ENCODE data around the gene ZFAND2A.
"Not testable (repeated sequence)": the region's sequence is repeated elsewhere in the genome, so short reads cannot be mapped to it uniquely, and the experiment has no call there.

The ZFAND2A gene

DNA sequence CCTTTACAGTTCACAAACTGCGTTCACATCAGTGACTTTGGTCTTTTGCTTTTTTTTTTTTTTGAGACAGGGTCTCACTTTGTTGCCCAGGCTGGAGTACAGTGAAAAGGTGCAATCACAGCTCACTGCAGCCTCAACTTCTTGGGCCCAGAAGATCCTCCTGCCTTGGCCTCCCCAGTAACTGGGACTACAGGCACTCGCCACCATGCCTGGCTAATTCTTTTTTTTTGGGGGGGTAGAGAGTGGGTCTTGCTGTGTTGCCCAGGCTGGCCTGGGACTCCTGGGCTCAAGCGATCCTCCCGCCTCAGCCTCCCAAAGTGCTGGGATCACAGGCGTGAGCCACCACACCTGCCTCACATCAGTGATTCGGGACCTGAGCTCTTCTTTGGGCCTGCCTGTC, 37.0 kb upstream of the ZFAND2A start:
- Histone ChIP-seq H3K36me3 (no peaks in the 10 kb centered on the region), H3K27me3 (no peaks in the 10 kb centered on the region), H3K9ac (no peak overlapping the region), H3K4me1 (peaks cover 8 to 37% (median 25%) of the 10 kb centered on the region in 10 experiments), H4K20me1 (no peaks in the 10 kb centered on the region; a peak in 1 of 22 replicates), H3K27ac (no peak overlapping the region), H3K9me3 (replicated peaks in 1 of 11) (peaks cover 0 to under 1% (median 0%) of the 10 kb centered on the region in 11 experiments; a peak in 2 of 22 replicates), H3K4me2 (no peak overlapping the region), H3K4me3 (no peak overlapping the region)
- no peak for TF ChIP-seq Cebpa-rat (IDR thresholded peaks at IDR 0.05)

DNA sequence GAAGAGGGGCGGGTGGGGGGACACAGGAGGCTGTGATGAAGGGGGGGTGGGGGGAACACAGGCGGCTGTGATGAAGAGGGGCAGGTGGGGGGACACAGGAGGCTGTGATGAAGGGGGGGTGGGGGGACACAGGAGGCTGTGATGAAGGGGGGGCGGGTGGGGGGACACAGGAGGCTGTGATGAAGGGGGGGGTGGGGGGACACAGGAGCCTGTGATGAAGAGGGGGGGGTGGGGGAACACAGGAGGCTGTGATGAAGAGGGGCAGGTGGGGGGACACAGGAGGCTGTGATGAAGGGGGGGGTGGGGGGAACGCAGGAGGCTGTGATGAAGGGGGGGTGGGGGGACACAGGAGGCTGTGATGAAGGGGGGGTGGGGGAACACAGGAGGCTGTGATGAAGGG, 36.4 kb upstream of the ZFAND2A start:
- not testable (repeated sequence) for H3K27me3 ChIP-seq; H3K9me3 ChIP-seq (replicated peaks in 1 of 11); H4K20me1 ChIP-seq; H3K27ac ChIP-seq; H3K4me2 ChIP-seq; H3K36me3 ChIP-seq; H3K9ac ChIP-seq; H3K4me3 ChIP-seq
- H3K4me1 ChIP-seq: peaks cover 14 to 42% (median 30%) of the 10 kb centered on the region in 10 experiments

DNA sequence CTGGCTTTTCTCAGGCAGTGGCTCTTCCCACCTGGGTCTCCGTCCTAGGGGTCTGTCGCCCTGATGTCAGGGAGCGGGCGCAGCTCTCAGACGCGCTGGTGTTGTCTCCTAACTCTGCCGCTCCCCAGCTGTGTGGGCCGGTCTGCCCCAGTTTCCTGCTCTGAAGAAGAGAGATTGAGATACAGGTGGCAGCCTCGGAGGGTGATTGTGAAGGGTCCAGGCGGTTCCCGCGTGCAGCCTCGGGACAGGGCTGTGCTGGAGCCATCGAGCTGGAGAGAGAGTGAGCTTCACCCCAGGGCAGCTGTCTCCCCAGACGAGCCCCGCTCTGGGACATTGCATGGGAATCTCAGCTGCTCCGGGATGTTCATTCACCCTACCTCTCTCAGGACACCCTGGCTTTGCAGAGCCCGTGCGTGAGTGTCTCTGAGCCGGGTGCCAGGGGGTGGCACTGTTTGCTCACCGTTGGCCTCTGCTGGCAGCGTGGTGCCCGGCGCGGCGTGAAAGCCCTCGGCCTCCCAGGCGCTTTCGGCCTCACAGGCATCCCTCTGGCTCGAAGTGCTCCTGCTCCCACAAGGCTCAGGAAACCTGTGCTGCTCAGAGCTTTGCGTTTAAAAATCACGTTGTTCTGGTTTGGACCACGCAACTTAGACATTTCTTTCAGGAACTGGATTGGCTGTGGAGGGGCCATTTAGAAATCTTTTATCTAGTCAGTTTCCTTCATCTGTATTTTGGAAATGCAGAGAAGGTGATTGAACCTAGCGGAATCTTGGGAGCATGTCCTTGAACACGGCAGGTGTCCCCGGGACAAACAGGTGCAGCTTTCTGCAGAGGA, 33.8 kb upstream of the ZFAND2A start:
- Histone ChIP-seq H3K4me2 (peak overlapping the region in 10 of 11 experiments; percentile 6 to 92 (median 84); a peak in 18 of 22 replicates), H3K9ac (peak overlapping the region in 8 of 11 experiments; percentile 22 to 70 (median 54); a peak in 10 of 22 replicates)

DNA sequence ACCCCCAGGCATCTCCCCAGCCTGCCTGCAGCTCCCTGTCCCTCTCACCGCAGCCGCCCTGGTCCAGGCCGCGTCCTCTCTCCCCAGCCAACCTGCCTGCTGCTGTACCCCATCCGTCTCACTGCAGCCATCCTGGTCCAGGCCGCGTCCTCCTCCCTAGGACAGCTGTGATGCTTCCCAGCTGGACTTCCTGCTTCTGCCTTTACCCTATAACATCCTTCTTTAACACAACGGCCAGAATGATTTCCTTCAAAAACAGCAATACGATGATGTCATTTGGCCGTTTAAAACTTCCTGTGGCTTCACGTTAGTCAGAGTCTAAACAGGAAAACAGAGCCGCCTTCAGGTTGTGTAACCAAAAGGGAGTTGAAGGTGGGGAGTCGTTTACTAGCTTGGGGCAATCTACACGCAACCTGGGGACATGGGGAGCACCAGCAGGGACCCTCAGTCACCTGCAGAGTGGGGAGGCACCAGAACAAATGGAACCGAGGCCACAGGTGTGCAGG, 32.2 kb upstream of the ZFAND2A start:
- peak overlapping the region in 10 of 11 experiments; percentile 40 to 87 (median 84); a peak in 20 of 22 replicates for H3K27ac ChIP-seq

More for the DNA sequence above, 33.8 kb upstream of the ZFAND2A start:
- Histone ChIP-seq H3K27ac (peak overlapping the region in 9 of 11 experiments; percentile 34 to 87 (median 84); a peak in 17 of 22 replicates), H3K27me3 (no peaks in the 10 kb centered on the region), H3K9me3 (replicated peaks in 1 of 11) (peaks cover 3 to 20% (median 10%) of the 10 kb centered on the region in 11 experiments; a peak in 13 of 22 replicates), H3K4me1 (peaks cover 19 to 47% (median 42%) of the 10 kb centered on the region in 10 experiments), H3K36me3 (no peaks in the 10 kb centered on the region), H3K4me3 (no peak overlapping the region), H4K20me1 (no peaks in the 10 kb centered on the region)
- TF ChIP-seq Cebpa-rat (IDR thresholded peaks at IDR 0.05): no peak; a peak in 1 of 22 replicates

DNA sequence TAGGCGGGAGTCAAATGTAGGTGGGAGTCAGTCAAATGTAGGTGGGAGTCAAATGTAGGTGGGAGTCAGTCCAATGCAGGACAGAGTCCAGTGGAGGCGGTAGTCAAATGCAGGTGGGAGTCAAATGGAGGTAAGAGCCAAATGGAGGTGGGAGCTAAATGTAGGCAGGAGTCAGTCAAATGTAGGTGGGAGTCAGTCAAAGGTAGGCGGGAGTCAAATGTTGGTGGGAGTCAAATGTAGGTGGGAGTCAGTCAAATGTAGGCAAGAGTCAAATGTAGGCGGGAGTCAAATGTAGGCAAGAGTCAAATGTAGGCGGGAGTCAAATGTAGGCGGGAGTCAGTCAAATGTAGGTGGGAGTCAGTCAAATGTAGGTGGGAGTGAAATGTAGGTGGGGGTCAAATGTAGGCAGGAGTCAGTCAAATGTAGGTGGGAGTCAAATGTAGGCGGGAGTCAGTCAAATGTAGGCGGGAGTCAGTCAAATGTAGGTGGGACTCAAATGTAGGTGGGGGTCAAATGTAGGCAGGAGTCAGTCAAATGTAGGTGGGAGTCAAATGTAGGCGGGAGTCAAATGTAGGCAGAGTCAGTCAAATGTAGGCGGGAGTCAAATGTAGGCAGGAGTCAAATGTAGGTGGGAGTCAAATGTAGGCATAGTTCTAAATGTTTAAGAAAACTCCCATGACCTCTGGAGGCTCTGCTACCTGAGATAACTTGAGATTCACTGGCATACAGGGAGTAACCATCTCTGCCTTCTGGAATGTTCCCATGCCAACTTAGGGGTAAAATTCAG, 30.2 kb upstream of the ZFAND2A start:
- Histone ChIP-seq H3K27me3 (peaks cover 0 to 11% (median 0%) of the 10 kb centered on the region in 11 experiments; a peak in 4 of 22 replicates), H4K20me1 (no peaks in the 10 kb centered on the region), H3K4me1 (peaks cover 19 to 56% (median 49%) of the 10 kb centered on the region in 10 experiments), H3K27ac (peak overlapping the region in 7 of 11 experiments; percentile 32 to 86 (median 84); a peak in 7 of 22 replicates), H3K9ac (no peak overlapping the region), H3K4me2 (peak overlapping the region in 8 of 11 experiments; percentile 70 to 92 (median 84); a peak in 9 of 22 replicates), H3K9me3 (replicated peaks in 1 of 11) (peaks cover 5 to 20% (median 10%) of the 10 kb centered on the region in 11 experiments; a peak in 14 of 22 replicates), H3K36me3 (no peaks in the 10 kb centered on the region), H3K4me3 (no peak overlapping the region)
- TF ChIP-seq Cebpa-rat (IDR thresholded peaks at IDR 0.05): no peak

More for the DNA sequence above, 32.2 kb upstream of the ZFAND2A start:
- H3K9ac ChIP-seq: peak overlapping the region in 10 of 11 experiments; percentile 3 to 70 (median 68); a peak in 17 of 22 replicates
- peaks cover 5 to 20% (median 10%) of the 10 kb centered on the region in 11 experiments; a peak in 14 of 22 replicates for H3K9me3 ChIP-seq (replicated peaks in 1 of 11)
- no peaks in the 10 kb centered on the region for H4K20me1 ChIP-seq
- peak overlapping the region in 8 of 10 experiments; percentile 5 to 45 (median 37); a peak in 12 of 20 replicates for H3K4me3 ChIP-seq
- peak overlapping the region; percentile 55 to 92 (median 83) for H3K4me2 ChIP-seq
- TF ChIP-seq Cebpa-rat (IDR thresholded peaks at IDR 0.05): peak in 9 of 11 experiments; percentile 11 to 88 (median 64); a peak in 14 of 22 replicates
- H3K27me3 ChIP-seq: no peaks in the 10 kb centered on the region
- peaks cover 19 to 49% (median 44%) of the 10 kb centered on the region in 10 experiments for H3K4me1 ChIP-seq
- no peaks in the 10 kb centered on the region for H3K36me3 ChIP-seq

DNA sequence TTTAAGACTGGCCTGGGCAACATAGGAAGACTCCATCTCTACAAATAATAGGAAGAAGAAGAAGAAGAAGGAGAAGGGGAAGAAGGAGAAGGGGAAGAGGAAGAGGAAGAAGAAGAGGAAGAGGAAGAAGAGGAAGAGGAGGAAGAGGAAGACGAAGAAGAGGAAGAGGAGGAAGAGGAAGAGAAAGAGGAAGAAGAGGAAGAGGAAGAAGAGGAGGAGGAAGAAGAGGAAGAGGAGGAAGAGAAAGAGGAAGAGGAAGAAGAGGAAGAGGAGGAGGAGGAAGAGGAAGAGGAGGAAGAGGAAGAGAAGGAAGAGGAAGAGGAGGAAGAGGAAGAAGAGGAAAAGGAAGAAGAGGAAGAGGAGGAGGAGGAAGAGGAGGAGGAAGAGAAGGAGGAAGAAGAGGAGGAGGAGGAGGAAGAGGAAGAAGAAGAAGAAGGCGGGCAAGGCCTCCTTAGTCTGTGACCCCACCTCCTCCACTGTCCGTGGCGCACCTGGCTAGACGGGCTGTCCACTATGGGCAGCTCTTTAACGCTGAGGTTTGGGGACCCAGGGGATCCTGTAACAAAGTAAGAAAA, 28.8 kb upstream of the ZFAND2A start:
- Histone ChIP-seq H3K36me3 (no peaks in the 10 kb centered on the region), H4K20me1 (no peaks in the 10 kb centered on the region), H3K4me2 (0 out of 22 replicates have a peak overlapping the region, but pooled peaks of 1 of the 11 experiments have one; percentile 8), H3K9me3 (replicated peaks in 1 of 11) (peaks cover 5 to 20% (median 10%) of the 10 kb centered on the region in 11 experiments; a peak in 14 of 22 replicates), H3K4me3 (no peak overlapping the region), H3K9ac (no peak overlapping the region), H3K4me1 (peaks cover 19 to 56% (median 47%) of the 10 kb centered on the region in 10 experiments), H3K27ac (peak overlapping the region in 2 of 11 experiments; percentile 20 to 34; a peak in 2 of 22 replicates), H3K27me3 (peaks cover 0 to 11% (median 0%) of the 10 kb centered on the region in 11 experiments; a peak in 4 of 22 replicates)
- no peak for TF ChIP-seq Cebpa-rat (IDR thresholded peaks at IDR 0.05)

DNA sequence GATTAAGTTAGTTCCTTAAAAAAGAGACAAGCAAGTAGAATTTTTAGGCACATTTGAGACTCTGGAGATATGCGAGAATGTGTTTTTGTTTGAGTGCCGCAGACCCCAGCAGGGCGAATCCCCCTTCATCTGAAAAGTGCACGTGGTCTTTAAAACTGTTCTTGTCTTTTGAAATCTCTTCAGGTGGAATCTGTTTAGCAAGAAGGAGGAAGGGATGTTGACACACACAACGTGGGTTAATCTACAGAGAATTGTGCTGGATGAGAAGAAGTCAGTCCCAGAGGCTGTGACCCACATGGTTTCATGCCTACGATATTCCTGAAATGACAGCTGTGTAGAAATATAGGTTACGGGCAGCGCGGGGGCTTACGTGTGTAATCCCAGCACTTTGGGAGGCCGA, 27.1 kb upstream of the ZFAND2A start:
- Histone ChIP-seq H3K27me3 (peaks cover 0 to 11% (median 0%) of the 10 kb centered on the region in 11 experiments; a peak in 4 of 22 replicates), H3K36me3 (no peaks in the 10 kb centered on the region), H3K27ac (no peak overlapping the region; a peak in 1 of 22 replicates), H3K9ac (no peak overlapping the region), H4K20me1 (no peaks in the 10 kb centered on the region), H3K4me2 (peak overlapping the region in 7 of 11 experiments; percentile 2 to 41 (median 35); a peak in 9 of 22 replicates), H3K4me3 (no peak overlapping the region), H3K4me1 (peaks cover 14 to 52% (median 41%) of the 10 kb centered on the region in 10 experiments), H3K9me3 (replicated peaks in 1 of 11) (peaks cover 5 to 20% (median 10%) of the 10 kb centered on the region in 11 experiments; a peak in 14 of 22 replicates)
- no peak for TF ChIP-seq Cebpa-rat (IDR thresholded peaks at IDR 0.05)

DNA sequence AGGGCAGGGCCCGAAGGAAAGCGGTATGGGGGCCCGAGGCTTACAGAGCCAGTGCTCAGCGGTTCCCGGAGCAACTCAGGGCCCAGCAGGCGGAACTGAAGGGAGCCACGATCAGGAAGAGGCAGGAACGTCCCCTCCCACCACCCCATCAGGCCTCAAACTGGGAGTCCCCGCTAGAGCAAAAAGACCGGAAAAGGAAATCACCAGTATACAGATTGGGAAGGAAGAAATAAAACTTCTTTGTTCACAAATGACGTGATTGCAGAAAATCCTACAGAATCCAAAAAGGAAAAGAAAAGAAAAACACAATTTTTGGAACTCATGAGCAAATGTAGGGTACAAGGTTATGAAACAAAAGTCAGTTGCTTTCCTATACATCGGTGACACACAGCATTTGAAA, 21.6 kb upstream of the ZFAND2A start:
- peaks cover 0 to 7% (median 0%) of the 10 kb centered on the region in 11 experiments; a peak in 4 of 22 replicates for H3K27me3 ChIP-seq
- H3K9me3 ChIP-seq (replicated peaks in 1 of 11): peaks cover 0 to 8% (median 0%) of the 10 kb centered on the region in 11 experiments; a peak in 2 of 22 replicates
- TF ChIP-seq Cebpa-rat (IDR thresholded peaks at IDR 0.05): no peak
- H3K9ac ChIP-seq: peak overlapping the region; percentile 68 to 81 (median 78); a peak in 21 of 22 replicates
- H3K4me3 ChIP-seq: peak overlapping the region in 8 of 10 experiments; percentile 7 to 60 (median 44); a peak in 14 of 20 replicates
- H3K4me1 ChIP-seq: peaks cover 11 to 42% (median 36%) of the 10 kb centered on the region in 10 experiments
- peak overlapping the region; percentile 69 to 91 (median 82) for H3K4me2 ChIP-seq
- H3K27ac ChIP-seq: peak overlapping the region; percentile 79 to 90 (median 88)
- no peaks in the 10 kb centered on the region for H4K20me1 ChIP-seq
- no peaks in the 10 kb centered on the region for H3K36me3 ChIP-seq
